NCI-H2081 treated with DMSO at 0.1 percent for 48 hours (cell line): Measurements from ENCODE around the gene IL4I1.
A peak's percentile ranks its signal among the peaks of the same experiment; 100 is the strongest.

ENCODE experiments used
- DNase-seq: peaks from one replicate; lab custom pipeline; 2025; lab: John Stamatoyannopoulos, UW

IL4I1 gene

GRCh38 chr19:49862391-49863253 is 34.1 kb downstream of the IL4I1 start:
- no peak for DNase-seq

DNA sequence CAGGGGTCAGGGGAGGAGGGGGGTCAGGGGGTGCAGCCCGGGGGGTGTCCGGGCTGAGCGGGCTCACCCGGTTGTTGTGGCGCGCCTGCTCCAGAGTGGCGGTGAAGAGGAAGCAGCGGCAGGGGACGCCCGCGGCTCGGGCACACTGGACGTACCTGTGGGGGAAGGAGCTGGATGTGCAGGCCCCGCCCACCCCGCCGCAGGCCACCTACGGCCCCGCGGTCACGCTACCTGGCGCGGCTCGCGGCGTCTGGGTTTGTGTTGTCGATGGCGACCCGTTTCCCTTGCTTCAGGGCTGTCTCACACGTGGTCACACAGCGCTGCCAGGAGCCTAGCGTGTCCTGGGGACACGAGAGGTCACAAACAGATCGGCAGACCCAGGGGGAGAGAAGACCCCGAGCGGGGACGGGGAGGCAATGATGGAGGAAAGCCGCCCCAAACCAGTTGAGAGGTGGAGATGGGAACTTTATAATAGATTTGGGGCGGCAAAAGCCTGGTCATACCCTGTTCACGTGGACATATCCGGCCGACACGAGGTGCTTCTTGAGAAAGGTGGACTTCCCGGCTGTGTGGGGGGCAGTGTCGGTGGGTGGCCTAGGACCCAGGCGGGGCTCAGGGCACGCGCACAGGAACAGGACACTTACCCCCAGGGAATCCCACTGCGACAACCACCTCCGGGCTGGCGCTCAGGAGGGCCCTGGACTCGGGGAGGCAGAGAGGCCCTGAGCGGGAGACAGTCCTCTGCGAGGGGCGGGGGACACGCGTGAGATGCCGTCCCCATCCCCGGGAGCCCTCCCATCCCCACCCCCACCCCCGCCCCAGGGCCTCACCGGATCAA is 34.9 kb downstream of the IL4I1 start:
- DNase-seq: no peak

- no peak for DNase-seq
These were observed 35.6 kb downstream of the IL4I1 start for GRCh38 chr19:49861107-49861506.

GRCh38 chr19:49860336-49861102 is 36.2 kb downstream of the IL4I1 start:
- no peak for DNase-seq

GRCh38 chr19:49859682-49860335 is 36.9 kb downstream of the IL4I1 start:
- no peak for DNase-seq

GRCh38 chr19:49858088-49858985 is 38.4 kb downstream of the IL4I1 start:
- DNase-seq: no peak

DNA sequence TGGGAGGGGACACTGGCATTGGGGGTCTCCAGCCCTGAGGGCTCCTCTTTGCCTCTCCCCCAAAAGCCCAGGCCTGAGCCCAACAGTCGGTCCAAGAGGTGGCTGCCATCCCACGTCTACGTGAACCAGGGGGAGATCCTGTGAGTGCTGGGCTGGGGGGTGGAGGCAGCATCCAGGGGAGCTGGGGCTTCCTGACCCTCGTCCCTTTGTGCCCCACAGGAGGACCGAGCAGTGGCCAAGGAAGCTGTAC is 38.9 kb downstream of the IL4I1 start:
- no peak for DNase-seq

- DNase-seq: no peak
These were observed 39.4 kb downstream of the IL4I1 start for GRCh38 chr19:49857061-49857837.

GRCh38 chr19:49856574-49857021 is 40.1 kb downstream of the IL4I1 start:
- no peak for DNase-seq

DNA sequence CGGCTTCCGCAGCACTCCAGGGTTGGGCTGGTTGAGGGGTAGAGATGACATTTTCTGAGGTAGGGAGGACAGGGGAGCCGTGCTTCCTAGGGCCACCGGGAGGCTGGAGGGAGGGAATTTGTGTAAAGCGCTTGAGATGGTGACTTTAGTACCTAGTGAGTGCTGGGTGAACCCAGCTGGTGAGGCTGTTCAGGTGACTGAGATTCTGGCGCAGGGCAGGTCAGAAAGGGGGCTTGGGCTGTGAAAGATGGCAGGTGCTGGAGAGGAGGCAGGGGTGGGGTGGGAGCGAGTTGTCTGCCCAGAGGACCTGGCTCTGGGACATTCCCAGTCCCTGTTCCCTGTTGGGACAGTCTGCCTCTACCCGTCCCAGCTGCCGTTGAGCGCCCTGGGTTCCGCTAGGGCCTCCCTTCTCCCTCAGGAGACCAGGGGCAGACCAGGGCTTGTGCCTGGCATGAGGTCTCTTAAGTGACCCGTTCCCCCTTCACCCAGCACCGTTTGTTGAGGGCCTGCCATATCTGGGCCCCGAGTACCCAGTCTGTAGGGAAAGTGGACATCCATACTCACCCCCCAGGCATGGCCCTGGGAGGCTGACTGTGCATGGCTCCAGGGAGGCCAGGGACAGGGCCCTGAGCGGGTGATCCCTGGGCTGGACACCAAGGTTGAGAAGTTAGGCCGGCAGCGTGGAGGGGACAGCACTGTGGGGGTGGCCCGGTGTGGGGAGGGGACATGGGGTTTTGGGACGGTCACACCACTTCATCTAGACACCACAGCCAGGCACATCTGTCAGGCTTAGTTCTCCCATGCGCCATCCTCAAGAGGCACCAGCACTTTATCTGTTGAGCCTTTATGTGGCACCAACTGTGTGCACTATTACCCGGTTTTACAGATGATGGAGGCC is 40.8 kb downstream of the IL4I1 start:
- no peak for DNase-seq

GRCh38 chr19:49855277-49855675 is 41.4 kb downstream of the IL4I1 start:
- DNase-seq: no peak

DNA sequence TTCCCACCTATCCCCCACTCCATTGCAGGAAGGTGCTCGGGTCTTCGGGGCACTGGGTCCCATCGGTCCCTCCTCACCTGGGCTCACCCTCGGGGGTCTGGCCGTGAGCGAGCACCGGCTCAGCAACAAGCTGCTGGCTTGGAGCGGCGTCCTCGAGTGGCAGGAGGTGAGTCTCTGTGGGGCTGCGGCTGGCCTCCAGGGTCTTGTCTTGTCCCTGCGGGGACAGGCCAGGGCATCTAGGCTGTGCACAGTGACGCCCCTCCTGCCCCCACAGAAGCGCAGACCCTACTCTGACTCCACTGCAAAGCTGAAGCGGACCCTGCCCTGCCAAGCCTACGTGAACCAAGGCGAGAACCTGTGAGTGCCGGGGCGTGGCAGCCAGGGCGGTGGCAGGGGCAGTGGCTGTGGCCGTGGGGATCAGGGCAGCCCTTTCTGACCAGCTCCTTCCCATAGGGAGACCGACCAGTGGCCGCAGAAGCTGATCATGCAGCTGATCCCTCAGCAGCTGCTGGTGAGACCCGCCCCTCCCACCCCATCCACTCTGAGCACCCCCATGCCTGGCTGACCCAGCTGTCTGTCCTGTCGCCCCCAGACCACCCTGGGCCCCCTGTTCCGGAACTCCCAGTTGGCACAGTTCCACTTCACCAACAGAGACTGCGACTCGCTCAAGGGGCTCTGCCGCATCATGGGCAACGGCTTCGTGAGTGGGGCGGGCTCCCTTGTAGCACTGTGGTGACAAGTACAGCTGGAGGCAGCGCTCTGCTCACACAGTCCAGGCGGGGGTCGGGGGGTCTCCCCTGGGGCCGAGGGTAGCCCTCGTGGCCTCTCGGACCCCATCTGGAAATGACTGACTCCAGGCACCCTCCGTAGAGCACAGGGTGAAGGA is 42.1 kb downstream of the IL4I1 start:
- no peak for DNase-seq

DNA sequence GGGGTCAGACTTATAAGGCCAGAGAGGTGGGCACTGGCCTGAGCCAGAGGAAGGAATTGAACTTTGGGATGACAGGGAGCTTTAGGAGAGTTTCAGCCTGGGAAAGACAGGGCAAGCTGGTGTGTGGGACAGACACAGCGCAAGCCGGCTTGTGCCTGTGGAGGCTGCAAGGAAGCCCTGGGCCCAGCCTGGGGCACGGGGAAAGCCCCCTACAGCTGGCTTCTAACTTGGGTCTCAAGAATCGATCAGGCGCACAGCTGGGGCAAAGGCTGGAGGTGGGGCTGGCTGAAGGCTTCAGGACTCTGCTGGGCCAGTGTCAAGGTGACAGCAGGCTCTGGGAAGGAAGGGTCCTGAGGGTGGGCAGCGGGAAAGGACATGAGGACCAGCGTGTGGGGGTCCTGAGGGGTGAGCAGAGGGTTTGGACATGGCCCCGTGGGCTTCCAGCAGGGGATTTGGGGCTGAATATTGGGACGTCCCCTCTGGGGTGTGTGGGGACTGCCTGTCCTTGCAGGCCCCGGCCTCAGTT is 42.8 kb downstream of the IL4I1 start:
- no peak for DNase-seq

DNA sequence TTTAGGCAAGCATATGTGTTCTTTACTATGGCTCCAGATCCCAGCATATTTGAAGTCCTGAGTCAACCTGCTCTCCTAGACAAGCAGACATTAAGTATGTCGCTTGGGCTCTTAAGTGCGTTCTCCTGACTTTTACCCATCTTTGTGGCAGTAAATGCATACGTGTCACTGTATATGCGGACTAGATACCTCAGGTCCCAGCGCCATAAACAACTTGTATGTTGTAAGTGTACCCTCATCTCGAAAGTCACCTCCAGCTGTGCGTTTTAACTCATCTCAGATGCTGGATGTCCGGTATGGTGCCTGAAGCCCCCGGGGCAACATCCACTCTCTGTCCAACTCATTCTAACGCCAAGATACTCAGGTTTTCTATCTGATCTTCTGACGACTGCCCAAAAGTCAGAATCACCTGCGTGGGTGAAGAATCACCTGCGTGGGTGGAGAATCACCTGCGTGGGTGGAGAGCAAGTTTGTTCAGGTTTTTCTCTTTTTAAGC is 44.0 kb downstream of the IL4I1 start:
- DNase-seq: no peak

DNA sequence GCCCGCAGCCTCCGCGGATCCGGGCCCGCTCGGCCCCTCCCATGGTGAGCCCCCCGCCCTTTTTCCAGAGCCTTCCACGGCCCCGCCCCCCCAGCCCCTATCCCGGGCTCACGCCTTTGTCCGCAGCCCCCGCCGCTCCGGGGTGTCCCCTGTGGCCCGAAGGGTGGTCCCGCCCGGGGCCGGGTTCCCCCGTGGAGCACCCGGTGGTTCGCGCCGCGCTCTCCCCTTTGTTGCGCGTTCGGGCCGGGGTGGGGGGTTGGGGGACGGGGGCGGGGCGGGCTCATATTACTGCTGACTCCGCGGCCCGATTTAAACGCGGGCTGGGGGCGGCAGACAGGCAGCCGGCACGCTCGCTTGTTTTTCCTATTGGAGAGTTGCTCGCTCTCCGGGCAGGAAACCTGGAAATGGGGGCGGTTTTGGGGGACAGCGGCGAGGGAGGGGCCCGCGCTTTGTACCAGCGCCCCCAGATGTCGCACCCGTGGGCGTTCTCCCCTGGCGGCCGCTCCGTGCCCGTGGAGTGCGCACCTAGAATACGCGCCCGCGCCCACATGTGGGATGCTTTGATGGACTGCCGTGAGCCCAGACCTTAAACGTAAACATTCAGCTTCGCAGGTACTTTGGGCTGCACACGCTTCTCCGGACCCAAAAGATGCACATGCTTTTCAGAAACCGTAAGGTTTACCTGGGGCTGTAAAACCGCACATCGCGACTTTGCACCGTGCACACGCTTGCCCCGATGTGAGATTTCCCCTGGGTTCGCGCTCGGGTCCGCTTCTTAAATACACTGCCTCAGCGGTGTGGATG is 45.0 kb downstream of the IL4I1 start:
- DNase-seq: no peak

DNA sequence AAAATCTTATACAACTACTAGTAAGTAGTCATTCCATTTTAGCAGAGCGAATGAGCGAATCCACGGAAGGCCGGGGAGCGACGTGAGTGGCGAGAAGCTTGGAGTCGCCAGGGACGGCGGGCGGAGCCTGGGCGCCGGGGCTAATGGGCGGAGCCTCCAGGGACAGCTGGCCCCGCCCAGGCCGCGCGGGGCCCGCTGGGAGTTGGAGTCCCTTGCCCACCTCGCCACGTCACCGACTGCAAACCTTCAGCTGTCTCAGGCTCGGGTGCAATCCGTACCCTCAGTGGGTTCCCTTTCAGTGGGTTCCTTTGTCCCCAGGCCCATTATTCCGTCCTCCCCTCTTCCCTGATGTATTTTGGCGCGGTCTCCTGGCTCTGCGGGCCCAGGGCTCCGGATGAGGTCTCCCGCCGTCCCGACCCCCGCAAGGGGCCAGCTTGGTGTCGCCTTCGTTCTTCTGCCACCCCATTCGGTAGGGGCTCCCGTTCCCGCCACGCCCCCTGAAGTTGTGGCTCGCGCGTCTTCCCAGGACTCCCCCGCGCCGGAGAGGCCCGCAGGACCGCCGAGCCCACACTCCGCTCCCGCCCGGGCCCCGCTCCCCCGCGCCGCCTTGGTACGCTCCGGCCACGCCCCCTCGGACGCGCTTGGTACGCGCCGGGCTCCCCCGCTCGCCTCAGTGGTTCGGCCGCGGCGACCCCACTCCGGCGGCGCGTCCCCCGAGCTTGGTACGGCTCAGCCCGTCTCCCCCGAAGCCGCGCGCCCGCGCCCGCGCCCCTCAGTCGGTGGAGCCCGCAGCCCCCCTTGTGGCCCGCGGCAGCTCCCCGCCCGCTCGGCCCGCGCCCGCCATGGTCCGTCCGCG is 46.0 kb downstream of the IL4I1 start, which contains the start of gene PTOV1:
Gene PTOV1, plus strand, starts transcription at position 673 of the 856 bp plus-strand sequence.
- peak; percentile 54 for DNase-seq
